ENCODE data around the gene FRMD4B.

DNA sequence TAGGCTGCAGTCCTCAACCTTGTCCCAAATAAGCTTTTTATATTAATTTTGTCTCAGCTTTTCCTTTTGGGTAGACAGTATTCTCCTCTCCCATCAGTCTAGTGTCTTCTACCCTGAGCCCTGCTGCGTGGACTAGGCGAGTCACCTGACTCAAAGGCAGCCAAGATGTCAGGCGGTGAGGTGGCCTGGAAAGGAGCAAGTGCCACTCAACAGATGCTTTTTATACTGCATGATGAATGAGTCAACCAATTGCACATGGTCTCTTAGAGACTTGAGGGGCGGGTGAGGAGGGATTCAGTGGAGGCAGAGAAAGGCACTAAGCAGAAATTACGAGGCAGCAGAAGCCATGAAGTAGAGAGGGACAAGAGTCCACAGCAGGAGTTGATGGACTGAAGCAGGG, 95.9 kb downstream of the FRMD4B start:
- TF ChIP-seq CTCF (IDR thresholded peaks at IDR 0.05; ENCODE audit: borderline replicate concordance, extremely low read depth, low read length, poor library complexity, severe bottlenecking) (no peak), EZH2 (IDR thresholded peaks at IDR 0.05; ENCODE audit: borderline replicate concordance, low read depth, low read length, severe bottlenecking) (no peak)

All from DND-41 (cell line).